Right cardiac atrium (tissue), 5 donors: ENCODE data around the gene RAB3IP. TPM values are rescaled to one million over a fixed set of nuclear protein-coding genes. Genes with fewer than 3 reads are reported as not detected.
"Not testable (repeated sequence)": the region's sequence is repeated elsewhere in the genome, so short reads cannot be mapped to it uniquely, and the experiment has no call there.

Experiments
- ATAC-seq, 2 donors: fragments of 200-7000 bp; cut with Tn5 transposase; one replicate each; pipeline versions ENCODE4 v1.8.0 to v1.9.1; 2020; ENCODE audit warnings: moderate library complexity in 2 of 2, mild to moderate bottlenecking in 1 of 2
- DNase-seq, 3 donors: peaks; one replicate each; pipeline ENCODE4 v3.0.0-alpha.2; 2020
- H3K27ac ChIP-seq: one replicate; pipeline ENCODE4 v1.5.1; 2013; ENCODE audit warnings: mild to moderate bottlenecking, low read length, control low read depth, moderate library complexity
- H3K27me3 ChIP-seq: one replicate; pipeline ENCODE4 v1.6.1; 2013; ENCODE audit not compliant: control insufficient read depth, insufficient read depth
- H3K4me1 ChIP-seq: one replicate; pipeline ENCODE4 v1.6.1; 2013; ENCODE audit warnings: low read length; ENCODE audit not compliant: control insufficient read depth, insufficient read depth
- H3K4me3 ChIP-seq: one replicate; pipeline ENCODE4 v1.5.1; 2013; ENCODE audit warnings: low read length, control low read depth
- H3K9me3 ChIP-seq: one replicate; pipeline ENCODE4 v1.6.1; 2013; ENCODE audit warnings: low read length; ENCODE audit not compliant: control insufficient read depth
- WGBS: extraction: QIAGEN DNeasy Blood & Tissue Kit; methylation state at CpG from one replicate; pipeline ENCODE4 v1.1.7; 2013; 5-methylcytosine and 5-hydroxymethylcytosine counted together
- intact Hi-C, 4 donors: fragments of 100-400 bp; cut with DNase I; formaldehyde crosslinking; loops; one replicate each; pipeline versions ENCODE4 v1.11.0 to v1.14.0; 2022 to 2023
- polyA plus RNA-seq: library from polyadenylated mRNA; stranded (reverse); fragments of 200-250 nt; gene quantifications from one replicate; pipeline ENCODE4 v1.2.3, GENCODE V29; 2013
- total RNA-seq, 4 donors: library from RNA; stranded (reverse); fragmentation: NEBNext Ultra II Directional; extraction: Animal tissue kit (Norgen Biotek cat#: 25700); gene quantifications; one replicate each; pipeline ENCODE4 v1.2.1, GENCODE V29; 2021
- donor health status: healthy with polysubstance abuse.
- donor health status: DM: no; HTN: yes; CAD: no.
- donor health status: DM: no; HTN: no; CAD: no.
- donor health status: DM: no; HTN: yes; CAD: no; lungs with severe emphysema.
- donor health status: DM: yes; HTN: yes; CAD: no.

The RAB3IP gene
- total and polyA plus RNA-seq, 5 donors: 14.8 to 24.8 (median 19.1) TPM

GRCh38 chr12:69756088-69756755, 17.6 kb downstream of the RAB3IP start:
- no peak overlapping the region for H3K4me3 ChIP-seq
- no peak for ATAC-seq
- no peaks in the 10 kb centered on the region for H3K4me1 ChIP-seq
- no peaks in the 10 kb centered on the region for H3K9me3 ChIP-seq
- no peak for DNase-seq
- intact Hi-C loops: no loop called here
- no peaks in the 10 kb centered on the region for H3K27me3 ChIP-seq
- H3K27ac ChIP-seq: no peak overlapping the region
- 69% methylated on average over 6 of the region's 6 CpGs for WGBS

GRCh38 chr12:69758105-69758504, 19.4 kb downstream of the RAB3IP start:
- no peak for DNase-seq
- no peak for ATAC-seq
- Histone ChIP-seq H3K4me1 (no peaks in the 10 kb centered on the region), H3K4me3 (no peak overlapping the region), H3K9me3 (no peaks in the 10 kb centered on the region), H3K27ac (no peak overlapping the region), H3K27me3 (no peaks in the 10 kb centered on the region)
- intact Hi-C loops: no loop called here
- 81% methylated on average over 2 of the region's 2 CpGs for whole genome bisulfite sequencing

- H3K9me3 ChIP-seq, H3K27ac ChIP-seq, ATAC-seq, intact Hi-C loops, H3K27me3 ChIP-seq, H3K4me1 ChIP-seq, H3K4me3 ChIP-seq: not testable (repeated sequence)
- WGBS: 94% methylated on average over 39 of the region's 39 CpGs
- peak in 2 of 3 donors; percentile 12 to 51 for DNase-seq
These were observed 20.9 kb downstream of the RAB3IP start for GRCh38 chr12:69759581-69759980.

GRCh38 chr12:69765515-69765914, 26.9 kb downstream of the RAB3IP start:
- Histone ChIP-seq H3K27me3 (no peaks in the 10 kb centered on the region), H3K27ac (no peak overlapping the region), H3K4me1 (no peaks in the 10 kb centered on the region), H3K4me3 (no peak overlapping the region), H3K9me3 (peaks cover 3% of the 10 kb centered on the region)
- intact Hi-C loops: no loop called here
- WGBS: 97% methylated on average over 3 of the region's 3 CpGs
- no peak for ATAC-seq
- DNase-seq: no peak

GRCh38 chr12:69766260-69766659, 27.6 kb downstream of the RAB3IP start:
- Histone ChIP-seq H3K27me3 (no peaks in the 10 kb centered on the region), H3K4me3 (no peak overlapping the region), H3K27ac (no peak overlapping the region), H3K9me3 (peaks cover 3% of the 10 kb centered on the region), H3K4me1 (no peaks in the 10 kb centered on the region)
- DNase-seq (no peak), ATAC-seq (no peak)
- intact Hi-C loops: no loop called here
- WGBS: 91% methylated on average over 6 of the region's 6 CpGs

GRCh38 chr12:69779928-69780327, 41.3 kb downstream of the RAB3IP start:
- WGBS: 60% methylated on average over 7 of the region's 7 CpGs
- ATAC-seq (no peak), DNase-seq (peak in 1 of 3 donors; percentile 28)
- Histone ChIP-seq H3K4me1 (no peaks in the 10 kb centered on the region), H3K9me3 (no peaks in the 10 kb centered on the region), H3K27ac (no peak overlapping the region), H3K4me3 (no peak overlapping the region), H3K27me3 (no peaks in the 10 kb centered on the region)
- intact Hi-C loops: no loop called here

GRCh38 chr12:69783365-69783764, 44.7 kb downstream of the RAB3IP start:
- Histone ChIP-seq H3K4me1 (no peaks in the 10 kb centered on the region), H3K27ac (no peak overlapping the region), H3K9me3 (no peaks in the 10 kb centered on the region), H3K4me3 (no peak overlapping the region), H3K27me3 (no peaks in the 10 kb centered on the region)
- DNase-seq (no peak), ATAC-seq (no peak)
- WGBS: 70% methylated on average over 6 of the region's 6 CpGs
- intact Hi-C loops: no loop called here

GRCh38 chr12:69789351-69789750, 50.7 kb downstream of the RAB3IP start:
- intact Hi-C loops: no loop called here
- DNase-seq (no peak), ATAC-seq (no peak)
- no peaks in the 10 kb centered on the region for H3K4me1 ChIP-seq
- H3K27me3 ChIP-seq: no peaks in the 10 kb centered on the region
- no peak overlapping the region for H3K27ac ChIP-seq
- H3K4me3 ChIP-seq: no peak overlapping the region
- no peaks in the 10 kb centered on the region for H3K9me3 ChIP-seq

GRCh38 chr12:69792533-69792932, 53.9 kb downstream of the RAB3IP start:
- H3K27me3 ChIP-seq: no peaks in the 10 kb centered on the region
- no peak overlapping the region for H3K4me3 ChIP-seq
- 66% methylated on average over 2 of the region's 2 CpGs for WGBS
- no peak for DNase-seq
- no peaks in the 10 kb centered on the region for H3K4me1 ChIP-seq
- H3K27ac ChIP-seq: no peak overlapping the region
- no peaks in the 10 kb centered on the region for H3K9me3 ChIP-seq
- intact Hi-C loops: no loop called here
- no peak for ATAC-seq

GRCh38 chr12:69807101-69807897, 68.6 kb downstream of the RAB3IP start:
- H3K4me3 ChIP-seq, H3K27ac ChIP-seq, intact Hi-C loops, H3K9me3 ChIP-seq, H3K4me1 ChIP-seq, ATAC-seq, H3K27me3 ChIP-seq: not testable (repeated sequence)
- WGBS: 97% methylated on average over 62 of the region's 62 CpGs
- DNase-seq: peak; percentile 13 to 60 (median 30)

- H3K4me3 ChIP-seq: no peak overlapping the region
- H3K9me3 ChIP-seq: no peaks in the 10 kb centered on the region
- DNase-seq: no peak
- H3K27me3 ChIP-seq: no peaks in the 10 kb centered on the region
- WGBS: 96% methylated on average over 4 of the region's 4 CpGs
- intact Hi-C loops: no loop called here
- no peak for ATAC-seq
- no peaks in the 10 kb centered on the region for H3K4me1 ChIP-seq
- no peak overlapping the region for H3K27ac ChIP-seq
These were observed 72.3 kb downstream of the RAB3IP start for GRCh38 chr12:69810870-69811498.
